Effector memory CD8-positive, alpha-beta T cell (primary cell): ENCODE data around the gene PCDHGA7.
"Not testable (repeated sequence)": the region's sequence is repeated elsewhere in the genome, so short reads cannot be mapped to it uniquely, and the experiment has no call there.

ENCODE experiments used
- ATAC-seq: fragments of 150-1000 bp; cut with Tn5 transposase; replicated peaks from 2 replicates; pipeline ENCODE4 v1.10.0; 2021; ENCODE audit warnings: mild to moderate bottlenecking, moderate library complexity
- DNase-seq, 3 experiments: peaks; one replicate each; pipeline ENCODE4 v3.0.0; 2021
- H3K27ac Mint-ChIP-seq, 2 donors: one replicate each; pipeline ENCODE4 v1.8.0; 2022; ENCODE audit warnings: mild to moderate bottlenecking in 2 of 2, mixed read lengths in 2 of 2, moderate library complexity in 2 of 2
- H3K27me3 Mint-ChIP-seq, 2 donors: one replicate each; pipeline ENCODE4 v1.8.0; 2022; ENCODE audit warnings: mixed read lengths in 2 of 2
- H3K36me3 Mint-ChIP-seq: one replicate; pipeline ENCODE4 v1.8.0; 2022; ENCODE audit warnings: mild to moderate bottlenecking, moderate library complexity, mixed read lengths; ENCODE audit not compliant: insufficient read depth
- H3K4me1 Mint-ChIP-seq, 2 donors: one replicate each; pipeline ENCODE4 v1.8.0; 2022; ENCODE audit warnings: low read depth in 2 of 2, mixed read lengths in 2 of 2
- H3K4me3 Mint-ChIP-seq, 2 donors: one replicate each; pipeline ENCODE4 v1.8.0; 2022; ENCODE audit warnings: mild to moderate bottlenecking in 2 of 2, mixed read lengths in 2 of 2, moderate library complexity in 2 of 2
- H3K9me3 Mint-ChIP-seq, 2 donors: one replicate each; pipeline ENCODE4 v1.8.0; 2022; ENCODE audit warnings: mixed read lengths in 2 of 2
- total RNA-seq, 9 experiments: gene quantifications; one replicate each; lab custom pipeline; 2026; lab: John Stamatoyannopoulos, UW

Gene PCDHGA7
- 0 to 1.3 (median 0.18) reads per million in 9 experiments for total RNA-seq

DNA sequence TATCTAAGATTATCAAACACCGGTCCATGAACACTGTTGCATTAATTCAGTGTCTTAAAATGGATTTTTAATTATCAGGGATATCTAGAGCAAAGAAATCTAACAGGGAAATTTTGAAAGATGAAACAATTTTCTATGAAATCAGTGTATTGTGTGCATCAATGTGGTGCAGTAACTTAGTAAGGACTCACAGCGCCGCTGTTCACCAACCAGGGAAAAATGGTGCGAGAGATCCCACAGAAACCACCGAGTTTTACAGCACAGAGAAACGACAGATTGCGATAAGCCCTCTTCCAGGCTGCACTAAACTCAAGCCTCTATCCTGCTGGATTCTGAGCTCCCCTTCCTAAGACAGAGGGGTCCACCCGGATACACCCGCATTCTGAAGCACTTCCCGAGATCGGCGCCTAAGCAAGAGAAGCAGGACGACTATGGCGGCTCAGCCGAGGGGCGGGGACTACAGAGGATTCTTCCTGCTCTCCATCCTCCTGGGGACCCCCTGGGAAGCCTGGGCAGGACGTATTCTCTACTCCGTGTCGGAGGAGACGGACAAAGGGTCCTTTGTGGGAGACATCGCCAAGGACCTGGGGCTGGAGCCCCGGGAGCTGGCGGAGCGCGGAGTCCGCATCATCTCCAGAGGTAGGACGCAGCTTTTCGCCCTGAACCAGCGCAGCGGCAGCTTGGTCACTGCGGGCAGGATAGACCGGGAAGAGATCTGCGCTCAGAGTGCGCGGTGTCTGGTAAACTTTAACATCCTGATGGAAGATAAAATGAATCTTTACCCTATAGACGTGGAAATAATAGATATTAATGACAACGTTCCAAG is at the start of gene PCDHGA7:
Gene PCDHGA7, plus strand, starts transcription at position 274 of the 826 bp plus-strand sequence. Its CDS starts 158 bp downstream, at position 432.
- Mint-ChIP-seq H3K4me3 (peak within 1 kb of the TSS; percentile 48 to 70), H3K27me3 (peaks cover 51 to 59% of the 10 kb centered on the region in 2 donors), H3K9me3 (peaks cover 0 to 10% of the 10 kb centered on the region in 2 donors)

DNA sequence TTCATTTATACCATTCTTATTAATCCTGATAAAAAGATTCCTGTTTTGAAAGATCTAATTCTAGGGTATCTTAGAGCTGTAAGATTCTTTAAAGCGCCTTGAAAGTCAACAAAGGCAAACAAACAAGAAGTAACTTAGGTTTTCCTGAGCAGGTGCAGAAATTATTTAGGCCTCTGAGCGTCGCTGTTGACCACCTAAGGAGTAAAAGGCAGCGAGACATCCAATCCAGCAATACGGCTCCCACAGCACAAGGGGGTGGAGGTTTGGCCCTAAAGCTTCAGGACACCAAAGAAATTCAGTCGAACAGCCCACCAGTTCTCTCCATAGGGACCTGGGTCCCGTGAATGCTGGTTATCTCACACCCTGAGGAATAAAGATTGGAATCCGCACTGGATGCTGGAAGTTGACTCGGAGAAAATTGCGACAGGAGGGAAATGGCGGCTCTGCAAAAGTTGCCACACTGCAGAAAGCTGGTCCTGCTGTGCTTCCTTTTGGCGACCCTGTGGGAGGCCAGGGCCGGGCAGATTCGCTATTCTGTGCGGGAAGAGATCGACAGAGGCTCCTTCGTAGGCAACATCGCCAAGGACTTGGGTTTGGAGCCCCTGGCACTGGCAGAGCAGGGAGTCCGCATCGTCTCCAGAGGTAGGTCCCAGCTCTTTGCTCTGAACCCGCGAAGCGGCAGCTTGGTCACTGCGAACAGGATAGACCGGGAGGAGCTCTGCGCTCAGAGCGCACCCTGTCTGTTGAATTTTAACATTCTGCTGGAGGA is 43.8 kb upstream of the PCDHGA7 start, which contains the start of gene PCDHGA2:
Gene PCDHGA2, plus strand, starts transcription at position 223 of the 769 bp plus-strand sequence.
- DNase-seq (no peak), ATAC-seq (no peak)
- Mint-ChIP-seq H3K36me3 (no peaks in the 10 kb centered on the region), H3K27me3 (peaks cover 74 to 99% of the 10 kb centered on the region in 2 donors), H3K27ac (no peak within 1 kb of the TSS), H3K4me1 (no peaks in the 10 kb centered on the region), H3K9me3 (peaks cover 14 to 15% of the 10 kb centered on the region in 2 donors), H3K4me3 (no peak within 1 kb of the TSS)

More for the DNA sequence above, at the start of gene PCDHGA7:
- no peak for ATAC-seq
- Mint-ChIP-seq H3K36me3 (no peaks in the 10 kb centered on the region), H3K27ac (no peak within 1 kb of the TSS), H3K4me1 (no peaks in the 10 kb centered on the region)
- no peak for DNase-seq

DNA sequence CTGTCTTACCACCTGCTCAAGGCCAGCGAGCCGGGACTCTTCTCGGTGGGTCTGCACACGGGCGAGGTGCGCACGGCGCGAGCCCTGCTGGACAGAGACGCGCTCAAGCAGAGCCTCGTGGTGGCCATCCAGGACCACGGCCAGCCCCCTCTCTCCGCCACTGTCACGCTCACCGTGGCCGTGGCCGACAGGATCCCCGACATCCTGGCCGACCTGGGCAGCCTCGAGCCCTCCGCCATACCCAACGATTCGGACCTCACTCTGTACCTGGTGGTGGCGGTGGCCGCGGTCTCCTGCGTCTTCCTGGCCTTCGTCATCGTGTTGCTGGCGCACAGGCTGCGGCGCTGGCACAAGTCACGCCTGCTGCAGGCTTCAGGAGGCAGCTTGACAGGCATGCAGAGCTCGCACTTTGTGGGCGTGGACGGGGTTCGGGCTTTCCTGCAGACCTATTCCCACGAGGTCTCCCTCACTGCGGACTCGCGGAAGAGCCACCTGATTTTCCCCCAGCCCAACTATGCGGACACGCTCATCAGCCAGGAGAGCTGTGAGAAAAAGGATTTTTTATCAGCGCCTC is 41.7 kb upstream of the PCDHGA7 start:
- not testable (repeated sequence) for H3K4me3 Mint-ChIP-seq, H3K36me3 Mint-ChIP-seq, H3K9me3 Mint-ChIP-seq, H3K4me1 Mint-ChIP-seq, ATAC-seq, H3K27ac Mint-ChIP-seq, DNase-seq
- peaks cover 61 to 99% of the 10 kb centered on the region in 2 donors for H3K27me3 Mint-ChIP-seq

DNA sequence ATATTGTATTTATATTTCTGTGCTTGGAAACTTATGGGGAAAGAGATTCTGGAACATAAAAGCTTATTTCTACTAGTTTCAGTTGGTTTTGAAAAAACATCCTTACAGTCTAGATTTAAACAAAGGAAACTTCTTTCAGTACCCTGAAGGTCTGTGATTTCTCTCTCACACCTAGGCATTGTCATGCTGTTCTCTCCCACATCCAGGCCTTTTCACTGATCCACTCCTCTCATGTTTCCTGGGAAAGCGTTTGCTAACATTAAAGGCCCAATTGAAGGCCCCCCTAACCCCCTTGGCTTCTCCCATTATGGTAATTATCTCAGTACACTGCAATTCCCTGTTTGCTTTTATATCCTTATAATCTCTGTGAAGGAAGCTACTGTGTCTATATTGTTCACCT is 39.8 kb upstream of the PCDHGA7 start:
- no peak overlapping the region for H3K4me3 Mint-ChIP-seq
- ATAC-seq (no peak), DNase-seq (no peak)
- H3K27ac Mint-ChIP-seq = no peak overlapping the region
- H3K27me3 Mint-ChIP-seq = peaks cover 54 to 99% of the 10 kb centered on the region in 2 donors
- H3K4me1 Mint-ChIP-seq = no peaks in the 10 kb centered on the region
- H3K9me3 Mint-ChIP-seq = peaks cover 10 to 21% of the 10 kb centered on the region in 2 donors
- peaks cover 3% of the 10 kb centered on the region for H3K36me3 Mint-ChIP-seq

DNA sequence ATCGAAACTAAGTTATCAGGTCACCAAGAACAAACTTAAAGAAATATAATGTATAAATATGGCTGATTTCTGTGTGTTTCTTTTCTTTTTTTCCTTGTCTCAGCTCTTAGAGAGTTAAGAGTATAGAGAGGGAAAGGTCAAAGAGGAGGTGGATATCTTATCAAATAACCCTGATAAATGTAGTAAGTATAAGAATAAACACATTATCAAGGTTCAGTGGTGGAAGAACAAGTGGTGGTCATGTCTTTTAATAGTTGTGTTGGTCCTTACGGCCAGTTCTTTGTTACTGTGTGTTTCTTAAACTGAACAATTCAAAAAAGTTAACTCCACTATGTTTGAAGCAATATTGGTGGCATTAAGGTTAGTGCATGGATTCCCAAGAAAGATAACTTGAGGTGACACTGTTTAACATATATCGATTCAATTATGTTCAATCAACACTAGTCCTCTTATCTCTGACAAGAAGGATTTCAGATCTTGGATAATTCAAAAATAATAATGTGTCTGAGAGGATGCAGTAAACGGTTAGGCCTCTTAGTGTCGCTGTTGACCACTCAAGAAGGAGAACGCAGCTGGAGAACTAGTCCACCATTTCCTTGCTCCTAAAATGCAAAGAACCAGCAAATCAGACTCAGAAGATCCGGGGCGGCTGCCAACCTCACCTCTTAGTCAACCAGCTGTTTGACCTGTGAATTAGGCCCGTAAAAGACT is 39.1 kb upstream of the PCDHGA7 start, which contains the start of gene PCDHGA3:
Gene PCDHGA3, plus strand, starts transcription at position 588 of the 711 bp plus-strand sequence. CDS start 205 bp downstream, outside the sequence.
- DNase-seq (no peak), ATAC-seq (no peak)
- Mint-ChIP-seq H3K9me3 (peaks cover 5 to 21% of the 10 kb centered on the region in 2 donors), H3K27ac (no peak within 1 kb of the TSS), H3K36me3 (peaks cover 3% of the 10 kb centered on the region), H3K27me3 (peaks cover 53 to 99% of the 10 kb centered on the region in 2 donors), H3K4me3 (peak within 1 kb of the TSS; percentile 12 to 57), H3K4me1 (no peaks in the 10 kb centered on the region)

DNA sequence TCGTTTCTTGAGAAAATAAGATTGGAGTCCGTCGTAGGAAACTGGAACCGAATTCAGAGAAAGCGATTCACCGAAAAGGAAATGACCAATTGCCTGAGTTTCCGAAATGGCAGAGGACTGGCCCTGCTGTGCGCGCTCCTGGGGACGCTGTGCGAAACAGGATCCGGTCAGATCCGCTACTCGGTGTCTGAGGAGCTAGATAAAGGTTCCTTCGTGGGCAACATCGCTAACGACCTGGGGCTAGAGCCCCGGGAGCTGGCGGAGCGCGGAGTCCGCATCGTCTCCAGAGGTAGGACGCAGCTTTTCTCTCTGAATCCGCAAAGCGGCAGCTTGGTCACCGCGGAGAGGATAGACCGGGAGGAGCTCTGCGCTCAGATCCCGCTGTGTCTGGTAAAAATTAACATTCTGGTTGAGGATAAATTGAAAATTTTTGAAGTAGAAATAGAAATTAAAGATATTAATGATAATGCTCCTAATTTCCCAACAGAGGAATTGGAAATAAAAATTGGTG is 38.5 kb upstream of the PCDHGA7 start:
- Mint-ChIP-seq H3K4me3 (peak overlapping the region; percentile 12 to 57), H3K4me1 (no peaks in the 10 kb centered on the region), H3K9me3 (peaks cover 5 to 21% of the 10 kb centered on the region in 2 donors), H3K27ac (no peak overlapping the region), H3K36me3 (peaks cover 3% of the 10 kb centered on the region), H3K27me3 (peaks cover 55 to 99% of the 10 kb centered on the region in 2 donors)
- ATAC-seq (no peak), DNase-seq (no peak)

DNA sequence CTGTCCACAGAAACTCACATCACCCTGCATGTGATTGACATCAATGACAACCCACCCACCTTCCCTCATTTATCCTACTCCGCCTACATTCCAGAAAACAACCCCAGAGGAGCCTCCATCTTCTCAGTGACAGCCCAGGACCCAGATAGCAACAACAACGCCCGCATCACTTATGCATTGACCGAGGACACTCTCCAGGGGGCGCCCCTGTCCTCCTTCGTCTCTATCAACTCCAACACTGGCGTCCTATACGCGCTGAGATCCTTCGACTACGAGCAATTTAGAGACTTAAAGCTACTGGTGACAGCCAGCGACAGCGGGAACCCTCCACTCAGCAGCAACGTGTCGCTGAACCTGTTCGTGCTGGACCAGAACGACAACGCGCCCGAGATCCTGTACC is 37.2 kb upstream of the PCDHGA7 start:
- no peak overlapping the region for H3K4me3 Mint-ChIP-seq
- H3K27ac Mint-ChIP-seq = no peak overlapping the region
- H3K27me3 Mint-ChIP-seq = peaks cover 60 to 95% of the 10 kb centered on the region in 2 donors
- ATAC-seq (no peak), DNase-seq (no peak)
- H3K9me3 Mint-ChIP-seq = peaks cover 2 to 21% of the 10 kb centered on the region in 2 donors
- peaks cover 3% of the 10 kb centered on the region for H3K36me3 Mint-ChIP-seq
- H3K4me1 Mint-ChIP-seq = peaks cover 5 to 6% of the 10 kb centered on the region in 2 donors

DNA sequence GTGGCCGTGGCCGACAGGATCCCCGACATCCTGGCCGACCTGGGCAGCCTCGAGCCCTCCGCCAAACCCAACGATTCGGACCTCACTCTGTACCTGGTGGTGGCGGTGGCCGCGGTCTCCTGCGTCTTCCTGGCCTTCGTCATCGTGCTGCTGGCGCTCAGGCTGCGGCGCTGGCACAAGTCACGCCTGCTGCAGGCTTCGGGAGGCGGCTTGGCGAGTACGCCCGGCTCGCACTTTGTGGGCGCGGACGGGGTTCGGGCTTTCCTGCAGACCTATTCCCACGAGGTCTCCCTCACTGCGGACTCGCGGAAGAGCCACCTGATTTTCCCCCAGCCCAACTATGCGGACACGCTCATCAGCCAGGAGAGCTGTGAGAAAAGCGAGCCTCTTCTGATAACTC is 36.5 kb upstream of the PCDHGA7 start:
- not testable (repeated sequence) for H3K27ac Mint-ChIP-seq, DNase-seq, ATAC-seq, H3K4me3 Mint-ChIP-seq, H3K36me3 Mint-ChIP-seq, H3K4me1 Mint-ChIP-seq
- Mint-ChIP-seq H3K27me3 (peaks cover 59 to 95% of the 10 kb centered on the region in 2 donors), H3K9me3 (peaks cover 1 to 20% of the 10 kb centered on the region in 2 donors)

DNA sequence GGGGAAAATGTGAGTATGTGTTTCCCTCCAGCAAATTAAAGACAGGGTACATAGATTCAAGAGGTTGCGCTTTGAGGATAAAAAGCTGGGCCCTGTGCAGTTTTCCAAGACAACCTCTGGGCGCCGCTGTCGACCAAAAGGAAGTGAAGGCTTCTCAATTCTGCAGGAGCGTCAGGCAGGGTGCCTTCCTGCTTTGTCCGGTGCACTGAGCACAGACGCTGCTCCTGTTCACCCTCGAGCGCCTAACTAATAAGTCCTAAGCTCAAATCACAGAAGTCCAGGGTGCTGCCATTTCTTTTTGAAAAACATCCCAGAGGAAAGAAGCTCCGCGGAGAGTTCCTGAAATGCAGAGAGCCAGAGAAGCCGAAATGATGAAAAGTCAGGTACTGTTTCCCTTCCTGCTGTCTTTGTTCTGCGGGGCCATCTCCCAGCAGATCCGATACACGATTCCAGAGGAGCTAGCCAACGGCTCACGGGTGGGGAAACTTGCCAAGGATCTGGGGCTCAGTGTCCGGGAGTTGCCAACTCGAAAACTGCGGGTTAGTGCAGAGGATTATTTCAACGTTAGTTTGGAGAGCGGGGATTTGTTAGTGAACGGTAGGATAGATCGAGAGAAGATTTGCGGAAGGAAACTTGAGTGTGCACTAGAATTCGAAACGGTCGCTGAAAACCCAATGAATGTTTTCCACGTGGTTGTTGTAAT is 32.5 kb upstream of the PCDHGA7 start, which contains the start of gene PCDHGB1:
Gene PCDHGB1, plus strand, starts transcription at position 183 of the 703 bp plus-strand sequence. Its CDS starts 162 bp downstream, at position 345.
- Mint-ChIP-seq H3K27ac (no peak within 1 kb of the TSS), H3K36me3 (peaks cover 3% of the 10 kb centered on the region), H3K4me3 (peak within 1 kb of the TSS; percentile 58 to 68), H3K9me3 (peaks cover 1 to 20% of the 10 kb centered on the region in 2 donors), H3K4me1 (peaks cover 5 to 6% of the 10 kb centered on the region in 2 donors), H3K27me3 (peaks cover 55 to 90% of the 10 kb centered on the region in 2 donors)
- ATAC-seq (peak; percentile 43), DNase-seq (peak; percentile 18 to 37 (median 20))

DNA sequence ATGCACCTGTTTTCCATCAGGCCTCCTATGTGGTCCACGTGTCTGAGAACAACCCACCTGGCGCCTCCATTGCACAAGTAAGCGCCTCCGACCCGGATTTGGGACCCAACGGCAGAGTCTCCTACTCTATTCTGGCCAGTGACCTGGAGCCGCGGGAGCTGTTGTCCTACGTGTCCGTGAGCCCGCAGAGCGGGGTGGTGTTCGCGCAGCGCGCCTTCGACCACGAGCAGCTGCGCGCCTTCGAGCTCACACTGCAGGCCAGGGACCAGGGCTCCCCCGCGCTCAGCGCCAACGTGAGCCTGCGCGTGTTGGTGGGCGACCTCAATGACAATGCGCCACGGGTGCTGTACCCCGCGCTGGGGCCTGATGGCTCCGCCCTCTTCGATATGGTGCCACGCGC is 31.0 kb upstream of the PCDHGA7 start:
- peaks cover 5 to 6% of the 10 kb centered on the region in 2 donors for H3K4me1 Mint-ChIP-seq
- no peak for DNase-seq
- H3K4me3 Mint-ChIP-seq = no peak overlapping the region
- H3K36me3 Mint-ChIP-seq = peaks cover 3% of the 10 kb centered on the region
- ATAC-seq = no peak
- no peak overlapping the region for H3K27ac Mint-ChIP-seq
- H3K27me3 Mint-ChIP-seq = peaks cover 64 to 90% of the 10 kb centered on the region in 2 donors
- peaks cover 1 to 13% of the 10 kb centered on the region in 2 donors for H3K9me3 Mint-ChIP-seq

DNA sequence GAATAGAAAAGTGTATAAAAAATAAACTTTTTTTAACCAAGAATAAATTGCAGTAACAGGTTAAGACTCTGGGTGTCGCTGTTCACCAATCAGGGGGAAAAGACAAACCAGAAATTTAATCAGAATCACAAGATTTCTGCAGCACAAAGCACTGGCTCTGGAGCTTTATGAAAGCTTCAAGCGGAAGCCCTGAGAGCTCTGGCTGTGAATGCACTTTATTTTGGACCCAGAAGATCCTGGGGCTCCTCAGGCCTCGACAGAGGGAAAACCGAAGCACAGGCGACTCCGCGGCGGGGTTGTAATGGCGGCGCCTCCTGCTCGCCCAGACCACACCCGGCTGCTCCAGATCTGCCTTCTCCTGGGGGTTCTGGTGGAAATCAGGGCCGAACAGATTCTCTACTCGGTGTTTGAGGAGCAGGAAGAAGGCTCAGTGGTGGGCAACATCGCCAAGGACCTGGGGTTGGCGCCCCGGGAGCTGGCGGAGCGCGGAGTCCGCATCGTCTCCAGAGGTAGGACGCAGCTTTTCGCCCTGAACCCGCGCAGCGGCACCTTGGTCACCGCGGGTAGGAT is 27.6 kb upstream of the PCDHGA7 start, which contains the start of gene PCDHGA4:
Gene PCDHGA4, plus strand, starts transcription at position 122 of the 570 bp plus-strand sequence. Its CDS starts 87 bp downstream, at position 209.
- Mint-ChIP-seq H3K9me3 (peaks cover 0 to 10% of the 10 kb centered on the region in 2 donors), H3K27ac (no peak within 1 kb of the TSS), H3K36me3 (no peaks in the 10 kb centered on the region), H3K27me3 (peaks cover 49 to 92% of the 10 kb centered on the region in 2 donors), H3K4me1 (peaks cover 6 to 7% of the 10 kb centered on the region in 2 donors), H3K4me3 (peak within 1 kb of the TSS; percentile 40 to 56)
- no peak for DNase-seq
- no peak for ATAC-seq
